Fibroblast of skin of scalp (primary cell): ENCODE measurements around the gene OR10V1.
"Not testable (repeated sequence)": the region's sequence is repeated elsewhere in the genome, so short reads cannot be mapped to it uniquely, and the experiment has no call there.

ENCODE experiments used
- DNase-seq: peaks from one replicate; pipeline ENCODE4 v3.0.0-alpha.2; 2013

Gene OR10V1

DNA sequence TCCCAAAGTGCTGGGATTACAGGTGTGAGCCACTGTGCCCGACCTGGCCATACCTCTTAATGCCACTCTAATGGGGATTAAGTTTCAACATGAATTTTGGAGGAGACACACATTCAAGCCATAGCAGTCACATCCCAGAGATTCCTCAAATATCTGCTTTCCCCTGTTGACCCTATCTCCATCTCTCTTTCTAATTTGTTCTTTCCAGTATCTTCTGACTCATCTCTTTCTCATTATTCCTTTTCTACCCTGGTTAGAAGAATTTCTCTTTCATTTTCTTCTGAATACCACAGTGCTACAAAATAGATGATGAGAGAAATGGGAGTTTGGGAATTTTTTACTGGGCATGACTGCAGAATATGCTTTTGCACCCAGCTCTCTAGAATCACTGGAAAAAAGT is 5.1 kb downstream of the OR10V1 start:
- peak; percentile 25 for DNase-seq

DNA sequence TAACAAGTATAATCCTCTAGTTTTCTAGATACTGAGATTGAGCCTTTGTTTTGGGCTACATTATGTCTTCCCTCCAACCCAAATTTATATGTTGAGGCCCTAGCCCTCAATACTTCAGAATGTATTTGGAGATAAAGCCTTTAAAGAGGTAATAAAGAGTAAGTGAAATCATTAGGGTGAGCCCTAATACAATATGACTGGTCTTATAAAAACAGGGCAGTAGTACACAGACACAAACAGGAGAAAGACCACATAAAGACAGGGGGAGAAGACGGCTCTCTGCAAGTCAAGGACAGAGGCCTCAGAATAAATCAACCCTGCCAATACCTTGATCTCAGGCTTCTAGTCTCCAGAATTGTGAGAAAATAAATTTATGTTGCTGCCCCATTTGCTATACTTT is 6.3 kb downstream of the OR10V1 start:
- no peak for DNase-seq

DNA sequence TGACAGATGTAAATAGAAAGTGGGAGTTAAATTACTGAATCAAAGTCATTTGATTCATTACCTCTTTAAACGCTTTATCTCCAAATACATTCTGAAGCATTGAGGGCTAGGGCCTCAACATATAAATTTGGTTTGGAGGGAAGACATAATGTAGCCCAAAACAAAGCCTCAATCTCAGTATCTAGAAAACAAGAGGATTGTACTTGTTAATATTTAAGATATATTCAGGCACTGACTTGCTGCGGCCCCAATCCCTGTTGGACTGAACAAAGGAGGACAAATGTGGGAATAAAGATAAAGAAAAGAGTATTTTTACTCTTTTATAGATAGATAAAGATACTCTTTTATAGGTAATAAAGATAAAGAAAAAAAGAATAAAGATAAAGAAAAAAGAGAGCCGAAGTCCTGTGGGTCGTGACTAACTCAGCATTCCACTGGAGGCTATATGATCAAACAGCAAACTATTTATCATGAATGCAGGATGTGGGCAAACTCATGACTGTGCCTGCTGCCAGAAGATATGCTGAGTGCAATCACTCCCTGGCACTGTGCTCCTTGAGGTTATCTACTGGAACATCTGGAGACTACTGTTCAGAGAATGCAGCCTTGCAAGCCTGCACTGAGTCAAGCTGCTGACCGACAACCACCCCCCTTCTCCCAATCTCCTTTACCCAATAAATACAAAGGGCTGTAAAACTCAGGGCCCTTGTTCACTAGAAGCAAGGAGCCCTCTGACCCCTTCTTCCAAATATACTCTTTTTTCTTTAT is 6.9 kb downstream of the OR10V1 start:
- DNase-seq = peak; percentile 75

DNA sequence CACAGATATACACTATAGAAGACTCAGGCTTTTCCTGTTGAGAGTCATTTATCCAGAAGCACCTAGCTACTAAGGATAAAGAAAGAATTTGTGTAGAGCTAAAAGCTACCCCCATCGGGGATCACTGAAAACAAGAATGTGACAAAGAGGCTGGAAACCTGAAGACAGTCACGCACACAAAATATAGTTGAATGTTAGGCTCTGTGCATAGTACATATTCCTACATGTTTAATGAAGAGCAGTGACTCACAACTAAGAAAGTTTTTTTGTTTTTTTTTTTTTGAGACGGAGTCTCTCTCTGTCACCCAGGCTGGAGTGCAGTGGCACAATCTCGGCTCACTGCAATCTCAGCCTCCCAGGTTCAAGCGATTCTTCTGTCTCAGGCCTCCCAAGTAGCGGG is 8.4 kb downstream of the OR10V1 start:
- peak; percentile 15 for DNase-seq

DNA sequence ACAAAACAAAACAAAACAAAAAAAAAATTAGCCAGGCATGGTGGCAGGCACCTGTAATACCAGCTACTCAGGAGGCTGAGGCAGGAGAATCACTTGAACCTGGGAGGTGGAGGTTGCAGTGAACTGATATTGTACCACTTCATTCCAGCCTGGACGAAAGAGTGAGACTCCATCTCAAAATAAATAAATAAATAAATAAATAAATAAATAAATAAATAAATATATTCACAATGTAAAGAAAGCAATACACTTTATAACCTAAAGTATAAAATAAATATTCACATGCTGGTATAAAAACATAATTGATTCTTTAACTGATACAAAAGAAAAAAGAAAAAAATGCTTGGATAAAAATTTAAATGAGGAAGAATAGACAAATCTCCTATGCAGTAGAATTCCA is 10.1 kb downstream of the OR10V1 start:
- DNase-seq = not testable (repeated sequence)

DNA sequence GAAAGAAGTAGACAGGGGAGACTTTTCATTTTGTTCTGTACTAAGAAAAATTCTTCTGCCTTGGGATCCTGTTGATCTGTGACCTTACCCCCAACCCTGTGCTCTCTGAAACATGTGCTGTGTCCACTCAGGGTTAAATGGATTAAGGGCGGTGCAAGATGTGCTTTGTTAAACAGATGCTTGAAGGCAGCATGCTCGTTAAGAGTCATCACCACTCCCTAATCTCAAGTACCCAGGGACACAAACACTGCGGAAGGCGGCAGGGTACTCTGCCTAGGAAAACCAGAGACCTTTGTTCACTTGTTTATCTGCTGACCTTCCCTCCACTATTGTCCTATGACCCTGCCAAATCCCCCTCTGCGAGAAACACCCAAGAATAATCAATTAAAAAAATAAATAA is 13.5 kb downstream of the OR10V1 start:
- DNase-seq = not testable (repeated sequence)

DNA sequence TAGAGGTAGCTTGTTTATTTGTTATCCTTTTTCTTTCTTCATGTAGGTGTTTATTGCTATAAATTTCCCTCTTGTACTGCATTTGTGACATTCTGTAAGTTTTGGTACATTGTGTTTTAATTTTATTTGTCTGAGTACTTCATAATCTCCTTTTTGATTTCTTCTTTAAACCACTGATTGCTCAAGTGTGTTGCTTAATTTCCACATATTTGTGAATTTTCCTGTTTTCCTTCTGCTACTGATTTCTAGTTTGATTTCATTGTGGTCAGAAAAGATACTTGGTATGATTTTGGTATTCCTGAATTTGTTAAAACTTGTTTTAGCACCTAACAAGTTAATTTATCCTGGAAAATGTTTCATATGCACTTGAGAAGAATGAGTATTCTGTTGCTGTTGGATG is 15.1 kb downstream of the OR10V1 start:
- no peak for DNase-seq

DNA sequence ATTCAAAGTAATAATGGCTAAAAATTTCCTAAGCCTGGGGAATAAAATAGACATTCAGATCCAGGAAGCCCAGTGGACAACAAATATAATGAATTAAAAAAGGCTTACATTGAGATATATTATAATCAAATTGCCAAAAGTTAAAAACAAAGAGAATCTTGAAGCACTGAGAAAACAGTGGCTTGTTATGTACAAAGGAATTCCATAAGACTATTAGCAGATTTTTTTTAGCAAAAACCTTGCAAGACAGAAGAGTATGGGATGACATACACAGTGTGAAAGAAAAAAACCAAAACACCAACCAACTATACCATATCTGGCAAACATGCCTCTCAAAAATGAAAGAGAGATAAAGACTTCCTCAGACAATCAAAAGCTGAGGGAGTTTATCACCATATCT is 20.7 kb downstream of the OR10V1 start:
- no peak for DNase-seq

DNA sequence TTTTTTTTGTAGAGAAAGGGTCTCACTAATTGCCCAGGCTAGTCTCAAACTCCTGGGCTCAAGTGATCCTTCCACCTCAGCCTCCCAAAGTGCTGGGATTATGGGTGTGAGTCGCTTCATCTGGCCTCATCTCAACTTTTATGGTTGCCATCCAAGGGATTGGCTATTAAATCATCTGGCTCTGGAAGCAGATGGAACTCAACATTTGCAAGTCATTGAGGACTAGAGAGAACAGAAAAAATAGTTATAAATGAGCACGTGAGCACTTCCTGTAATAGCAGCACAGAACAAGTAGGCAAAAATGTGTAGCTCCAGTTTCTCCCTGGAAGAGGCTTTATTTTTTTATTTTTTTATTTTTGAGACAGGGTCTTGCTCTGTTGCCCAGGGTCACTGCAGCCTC is 22.5 kb downstream of the OR10V1 start:
- no peak for DNase-seq

DNA sequence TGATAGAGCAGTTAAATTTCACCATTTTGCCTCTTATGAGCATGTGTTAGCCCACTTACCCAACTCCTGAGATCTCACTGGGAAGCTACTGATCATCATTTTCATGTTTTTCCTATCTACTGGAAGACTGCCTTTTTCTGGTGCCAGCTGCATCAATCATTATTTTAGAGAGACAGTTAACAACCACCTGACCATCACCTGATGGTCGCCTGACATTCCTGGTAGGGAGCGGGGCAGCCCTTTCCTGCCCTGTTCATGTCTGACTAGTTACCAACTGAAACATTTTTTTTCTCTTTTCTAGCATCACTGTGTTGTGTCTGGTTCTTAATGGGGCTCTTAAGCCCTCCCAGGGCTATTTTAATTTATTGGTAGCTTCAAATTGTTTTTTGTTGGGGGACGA is 24.6 kb downstream of the OR10V1 start:
- no peak for DNase-seq

DNA sequence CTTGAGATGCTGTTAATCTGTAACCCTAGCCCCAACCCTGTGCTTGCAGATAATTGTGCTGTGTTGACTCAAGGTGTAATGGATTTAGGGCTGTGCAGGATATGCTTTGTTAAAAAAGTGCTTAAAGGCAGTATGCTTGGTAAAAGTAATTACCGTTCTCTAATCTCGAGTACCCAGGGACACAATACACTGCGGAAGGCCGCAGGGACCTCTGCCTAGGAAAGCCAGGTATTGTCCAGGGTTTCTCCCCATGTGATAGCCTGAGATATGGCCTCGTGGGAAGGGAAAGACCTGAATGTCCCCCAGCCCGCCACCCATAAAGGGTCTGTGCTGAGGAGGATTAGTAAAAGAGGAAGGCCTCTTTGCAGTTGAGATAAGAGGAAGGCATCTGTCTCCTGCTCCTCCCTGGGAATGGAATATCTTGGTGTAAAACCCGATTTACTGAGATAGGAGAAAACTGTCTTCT is 32.4 kb downstream of the OR10V1 start:
- not testable (repeated sequence) for DNase-seq

DNA sequence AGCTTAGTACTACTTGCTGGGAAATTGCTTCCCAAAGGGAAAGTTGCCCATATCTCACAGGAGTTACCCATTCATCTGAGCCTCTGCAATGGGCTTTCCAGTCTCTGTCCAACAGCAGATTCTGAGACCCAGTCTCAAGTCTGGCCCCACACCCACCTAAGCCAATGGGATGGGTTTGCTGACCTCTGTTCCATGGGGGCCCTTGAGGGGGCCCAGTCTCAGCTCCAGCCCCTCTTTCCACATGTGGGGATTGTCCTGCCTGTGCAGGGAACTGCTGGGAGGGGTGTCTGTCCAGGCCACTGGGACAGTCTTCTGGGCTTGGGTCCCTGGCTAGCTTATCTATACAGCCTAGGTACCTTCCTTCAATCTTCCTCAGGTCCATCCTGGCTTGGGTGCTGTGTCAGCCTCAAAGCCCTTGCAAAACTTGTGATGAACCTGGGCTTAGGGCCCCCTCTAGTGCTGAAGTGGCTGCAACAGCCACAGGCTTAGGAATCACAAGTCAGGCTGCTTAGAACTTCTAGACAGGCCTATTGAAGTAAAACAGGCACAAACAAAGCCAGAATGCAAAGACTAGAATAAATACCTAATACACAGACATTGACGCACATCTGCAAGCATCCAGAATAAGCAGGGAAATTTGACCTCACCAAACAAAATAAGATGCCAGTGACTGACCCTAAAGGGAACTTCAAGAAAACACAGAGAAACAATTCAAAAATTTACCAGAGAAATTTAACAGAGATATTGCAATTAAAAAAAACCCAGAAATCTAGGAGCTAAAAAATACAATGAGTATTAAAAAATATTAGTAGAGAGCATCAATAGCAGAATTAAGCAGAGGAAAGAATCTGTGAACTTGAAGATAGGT is 33.1 kb downstream of the OR10V1 start:
- peak; percentile 74 for DNase-seq

DNA sequence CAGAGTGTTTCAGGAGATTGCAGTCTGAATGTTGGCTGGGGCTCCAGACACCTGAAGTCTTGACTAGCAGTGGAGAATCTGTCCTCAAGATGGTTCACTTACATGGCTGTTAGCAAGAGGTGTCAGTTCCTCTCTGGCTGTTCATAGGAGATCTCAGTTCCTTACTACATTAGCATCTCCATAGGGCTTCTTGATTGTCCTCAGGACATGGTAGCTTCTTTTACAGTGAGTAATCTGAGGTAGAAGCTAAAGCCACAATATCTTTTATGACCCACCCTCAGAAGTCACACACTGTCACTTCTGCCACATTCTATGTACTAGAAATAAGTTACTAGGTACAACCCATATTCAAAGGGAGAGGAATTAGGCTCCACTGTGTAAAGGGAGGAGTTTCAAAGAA is 34.3 kb downstream of the OR10V1 start:
- DNase-seq = no peak

DNA sequence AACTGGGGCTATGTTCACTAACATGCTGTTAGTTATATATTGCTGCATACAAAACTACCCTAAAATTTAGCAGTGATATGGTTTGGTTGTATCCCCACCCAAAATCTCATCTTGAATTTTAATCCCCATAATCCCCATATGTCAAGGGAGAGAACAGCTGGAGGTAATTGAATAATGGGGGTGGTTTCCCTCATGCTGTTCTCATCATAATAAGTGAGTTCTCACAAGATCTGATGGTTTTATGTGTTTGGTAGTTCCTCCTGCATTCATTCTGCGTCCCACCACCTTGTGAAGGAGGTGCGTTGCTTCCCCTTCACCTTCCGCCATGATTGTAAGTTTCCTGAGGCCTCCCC is 34.9 kb downstream of the OR10V1 start:
- no peak for DNase-seq

DNA sequence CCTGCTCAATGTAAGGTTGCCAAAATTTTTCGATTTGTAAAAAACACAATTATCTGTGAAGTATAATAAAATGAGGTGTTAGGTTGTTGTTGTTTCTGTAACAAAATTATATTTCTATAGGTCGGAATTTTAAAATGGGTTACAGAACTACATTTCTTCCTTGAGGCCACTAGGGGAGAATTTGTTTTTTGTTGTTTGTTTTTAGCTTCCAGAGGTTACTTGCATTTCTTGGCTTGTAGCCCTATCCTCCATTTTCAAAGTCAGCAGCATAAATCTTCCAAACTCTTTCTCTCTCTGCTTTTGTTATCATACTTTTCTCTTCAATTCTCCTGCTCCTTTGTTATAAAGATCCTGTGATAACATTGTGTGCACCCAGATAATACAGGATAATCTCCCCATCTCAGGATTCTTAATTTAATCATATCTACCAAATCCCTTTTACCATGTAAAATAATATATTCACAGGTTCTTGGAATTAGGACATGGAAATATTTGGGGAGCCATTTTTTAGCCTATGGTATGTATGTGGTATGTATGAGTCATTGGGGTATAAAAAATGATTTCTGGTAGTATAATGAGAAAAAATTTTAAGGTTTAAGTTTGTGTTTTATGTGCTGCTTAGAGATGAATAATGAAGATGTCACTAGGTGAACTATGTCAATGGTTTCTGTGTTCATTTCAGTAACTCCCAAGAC is 35.4 kb downstream of the OR10V1 start:
- DNase-seq = peak; percentile 38

DNA sequence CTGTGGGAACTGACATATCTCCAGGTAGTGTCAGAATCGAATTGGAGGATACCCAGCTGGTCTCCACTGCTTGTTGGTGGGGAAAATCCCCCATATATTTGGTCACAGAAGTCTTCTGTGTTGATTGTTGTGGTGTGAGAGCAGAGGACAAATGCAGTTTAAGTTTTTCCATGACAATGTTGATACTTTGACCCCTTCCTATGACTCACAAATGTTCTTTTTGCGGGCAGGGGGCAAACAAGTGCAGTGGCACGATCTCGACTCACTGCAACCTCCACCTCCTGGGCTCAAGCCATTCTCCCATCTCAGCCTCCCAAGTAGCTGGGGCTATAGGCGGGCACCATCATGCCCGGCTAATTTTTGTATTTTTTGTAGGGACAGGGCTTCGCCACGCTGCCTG is 37.4 kb downstream of the OR10V1 start:
- no peak for DNase-seq

DNA sequence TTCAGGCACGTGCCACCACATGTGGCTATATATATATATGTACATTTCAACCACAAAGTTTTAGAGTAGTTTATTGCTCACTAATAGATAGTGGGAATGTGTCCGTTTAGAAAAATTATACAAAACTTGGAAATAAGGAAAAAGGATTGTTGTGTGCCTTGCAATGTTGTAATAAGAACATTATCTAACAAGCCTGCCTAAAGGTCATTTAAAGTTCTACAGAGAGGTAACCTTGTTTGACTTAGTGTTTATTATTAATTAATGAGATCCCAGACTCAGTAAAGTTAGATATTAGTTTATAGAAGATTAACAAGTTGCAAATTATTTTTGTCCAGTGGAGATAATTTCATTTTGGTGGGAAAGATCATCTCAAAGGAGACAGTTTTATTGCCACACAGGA is 39.4 kb downstream of the OR10V1 start:
- DNase-seq = no peak

DNA sequence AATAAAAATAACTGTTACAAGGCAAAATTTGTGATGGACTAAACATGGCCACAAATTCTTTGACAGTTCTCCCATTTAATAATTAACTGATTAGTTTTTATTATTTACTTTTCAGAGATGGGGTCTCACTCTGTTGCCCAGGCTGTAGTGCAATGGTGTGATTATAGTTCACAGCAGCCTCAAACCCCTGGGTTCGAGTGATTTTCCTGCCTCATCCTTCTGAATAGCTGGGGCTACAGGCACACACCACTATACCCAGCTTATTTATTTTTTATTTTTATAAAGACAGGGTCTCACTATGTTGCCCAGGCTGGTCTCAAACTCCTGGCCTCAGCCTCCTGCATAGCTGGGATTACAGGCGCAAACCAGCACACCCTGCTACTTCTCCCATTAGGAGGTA is 40.4 kb downstream of the OR10V1 start:
- no peak for DNase-seq

DNA sequence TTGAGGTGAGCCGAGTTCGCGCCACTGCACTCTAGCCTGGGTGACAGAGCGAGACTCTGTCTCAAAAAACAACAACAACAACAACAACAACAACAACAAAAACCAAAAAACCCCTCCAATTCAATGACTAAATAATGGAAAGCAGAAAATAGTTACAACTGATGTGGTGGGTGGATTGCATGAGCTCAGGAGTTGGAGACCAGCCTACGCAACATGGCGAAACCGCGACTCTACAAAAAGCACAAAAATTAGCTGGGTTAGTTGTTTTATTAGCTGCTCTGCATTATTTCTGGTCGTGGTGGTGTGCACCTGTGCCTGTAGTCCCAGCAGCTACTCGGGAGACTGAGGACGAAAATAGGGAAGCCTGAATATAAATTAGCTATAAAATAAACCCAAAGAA is 42.2 kb downstream of the OR10V1 start:
- DNase-seq = no peak

DNA sequence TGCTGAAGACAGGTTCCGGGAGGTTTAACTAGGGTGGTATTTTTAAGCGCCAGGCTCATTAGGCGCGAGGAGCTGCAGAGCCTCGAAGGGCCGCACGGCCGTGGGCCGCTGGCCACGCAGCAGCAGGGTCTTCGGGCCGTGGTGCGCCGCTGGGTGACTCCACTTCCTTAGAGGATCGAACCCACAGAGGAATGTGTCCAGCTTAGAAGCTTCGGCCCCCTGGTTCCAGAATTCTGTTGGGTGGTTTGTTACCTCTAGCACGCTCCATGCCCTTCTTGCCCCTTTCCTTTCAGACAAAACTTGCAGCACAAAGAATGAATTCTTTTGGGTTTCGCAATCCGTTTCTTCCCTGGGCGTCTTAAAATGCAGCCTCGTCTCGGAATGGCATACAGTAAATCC is 44.0 kb downstream of the OR10V1 start:
- DNase-seq = peak; percentile 58

DNA sequence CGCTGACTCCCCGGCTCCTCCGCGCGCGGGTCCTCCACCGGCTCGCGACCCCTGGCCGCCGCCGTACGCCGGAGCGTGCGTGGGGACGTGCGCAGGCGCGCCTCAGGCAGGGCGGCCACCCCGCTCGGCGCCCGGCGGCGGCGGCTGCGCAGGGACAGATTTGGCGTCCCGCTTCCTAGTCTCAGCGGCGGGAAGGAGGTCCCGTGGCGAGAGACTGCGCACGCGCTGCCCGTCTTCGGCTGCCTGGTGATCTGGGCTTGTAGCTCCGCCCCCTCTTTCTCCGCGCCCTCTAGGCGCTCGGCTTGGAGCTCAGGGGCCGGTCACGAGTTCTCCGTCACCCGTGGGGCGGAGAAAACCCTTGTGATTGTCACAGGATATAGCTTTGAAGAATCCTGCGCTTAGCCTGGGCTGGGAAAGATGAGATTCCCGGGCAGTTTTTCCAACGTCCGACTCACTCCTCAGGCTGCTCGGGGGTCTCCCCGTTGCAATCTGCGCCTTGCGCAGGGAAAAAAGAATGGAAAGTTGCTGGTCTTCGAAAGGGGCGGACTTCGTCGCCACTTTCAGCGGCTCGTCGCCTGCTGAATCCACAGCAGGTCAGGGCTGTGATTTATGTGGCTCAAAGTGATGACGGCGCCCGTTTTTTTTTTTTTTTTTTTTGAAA is 44.6 kb downstream of the OR10V1 start, which contains the start of gene PATL1:
Gene PATL1, minus strand, starts transcription at position 88 of the 661 bp plus-strand sequence. CDS start 142 bp downstream, outside the sequence.
- DNase-seq = peak; percentile 98

DNA sequence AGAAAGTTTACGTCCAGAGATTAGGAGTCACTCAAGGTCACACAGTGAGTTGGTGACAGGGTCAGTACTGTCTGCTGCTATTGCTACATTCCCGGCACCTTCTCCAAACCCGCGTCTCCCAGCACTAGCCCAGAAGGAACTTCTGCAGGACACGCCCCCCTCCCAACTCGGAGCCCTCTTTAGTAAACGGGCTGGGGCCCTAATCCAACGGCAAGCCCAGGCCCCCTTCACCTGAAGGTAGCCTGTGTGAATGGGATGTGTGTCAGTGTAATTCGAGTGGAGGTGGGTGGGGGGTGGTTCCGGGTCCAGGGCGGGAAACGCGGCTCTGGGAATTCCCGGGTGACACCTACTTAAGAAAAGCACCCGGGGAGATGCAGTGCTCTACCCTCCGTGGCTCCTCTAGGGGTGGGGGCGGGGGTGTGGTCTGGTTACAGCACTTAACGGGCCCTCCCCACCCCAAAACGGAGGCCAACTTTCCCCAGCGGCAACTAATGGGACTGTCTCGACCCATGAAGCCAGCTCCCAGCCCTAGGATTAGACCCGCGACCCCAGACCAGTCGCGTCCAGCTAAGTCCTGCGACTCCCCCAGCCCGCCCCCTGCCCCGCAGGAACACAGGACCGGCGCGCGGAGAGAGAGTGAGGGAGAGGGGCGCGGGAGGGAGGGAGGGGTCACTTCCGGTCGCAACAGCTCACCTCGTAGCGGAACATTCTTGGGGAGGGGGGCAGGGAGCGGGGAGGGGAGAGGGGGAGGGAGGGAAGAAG is 45.3 kb downstream of the OR10V1 start:
- DNase-seq = peak; percentile 50
